ENCODE measurements around the gene CACNA2D4. TPM values are rescaled to one million over a fixed set of nuclear protein-coding genes. Genes with fewer than 3 reads are reported as not detected.

Gene CACNA2D4
- total and polyA plus RNA-seq, 4 donors: 0.82 to 2.8 (median 1.3) TPM

DNA sequence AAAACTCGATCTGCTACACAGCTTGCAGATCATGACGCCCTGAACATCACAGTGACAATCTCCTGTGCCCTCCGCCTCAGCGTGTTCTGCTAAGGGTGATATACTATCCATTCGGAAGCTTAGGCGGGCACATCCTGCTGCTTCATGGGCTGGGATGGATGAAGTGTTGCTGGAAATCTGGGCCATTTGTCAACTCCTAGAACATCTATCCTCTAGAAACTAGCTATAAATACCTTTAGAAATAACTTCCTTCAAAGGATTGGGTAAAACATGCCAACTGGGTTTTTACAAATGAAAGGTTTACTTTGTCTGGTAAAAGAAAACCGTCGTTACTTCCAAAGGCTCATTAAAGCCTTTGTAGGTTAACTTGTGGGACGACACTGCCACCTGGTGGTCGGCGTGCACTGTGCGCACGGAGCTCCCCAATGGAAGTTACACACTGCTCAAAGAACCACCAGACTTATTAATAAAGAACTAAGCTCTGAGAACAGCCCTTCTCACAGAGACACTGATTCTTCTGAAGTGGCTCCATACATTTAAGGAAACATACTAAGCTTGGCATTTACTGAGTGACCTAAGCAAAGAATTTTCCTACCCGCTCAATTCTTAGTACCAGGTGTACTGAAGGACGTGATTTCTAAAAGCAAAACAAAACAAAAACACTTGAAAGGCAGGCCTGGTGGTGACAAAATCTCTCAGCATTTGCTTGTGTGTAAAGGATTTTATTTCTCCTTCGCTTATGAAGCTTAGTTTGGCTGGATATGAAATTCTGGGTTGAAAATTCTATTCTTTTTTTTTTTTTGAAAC is 21.6 kb upstream of the CACNA2D4 start (continued):
- TF ChIP-seq, protein P1, sequence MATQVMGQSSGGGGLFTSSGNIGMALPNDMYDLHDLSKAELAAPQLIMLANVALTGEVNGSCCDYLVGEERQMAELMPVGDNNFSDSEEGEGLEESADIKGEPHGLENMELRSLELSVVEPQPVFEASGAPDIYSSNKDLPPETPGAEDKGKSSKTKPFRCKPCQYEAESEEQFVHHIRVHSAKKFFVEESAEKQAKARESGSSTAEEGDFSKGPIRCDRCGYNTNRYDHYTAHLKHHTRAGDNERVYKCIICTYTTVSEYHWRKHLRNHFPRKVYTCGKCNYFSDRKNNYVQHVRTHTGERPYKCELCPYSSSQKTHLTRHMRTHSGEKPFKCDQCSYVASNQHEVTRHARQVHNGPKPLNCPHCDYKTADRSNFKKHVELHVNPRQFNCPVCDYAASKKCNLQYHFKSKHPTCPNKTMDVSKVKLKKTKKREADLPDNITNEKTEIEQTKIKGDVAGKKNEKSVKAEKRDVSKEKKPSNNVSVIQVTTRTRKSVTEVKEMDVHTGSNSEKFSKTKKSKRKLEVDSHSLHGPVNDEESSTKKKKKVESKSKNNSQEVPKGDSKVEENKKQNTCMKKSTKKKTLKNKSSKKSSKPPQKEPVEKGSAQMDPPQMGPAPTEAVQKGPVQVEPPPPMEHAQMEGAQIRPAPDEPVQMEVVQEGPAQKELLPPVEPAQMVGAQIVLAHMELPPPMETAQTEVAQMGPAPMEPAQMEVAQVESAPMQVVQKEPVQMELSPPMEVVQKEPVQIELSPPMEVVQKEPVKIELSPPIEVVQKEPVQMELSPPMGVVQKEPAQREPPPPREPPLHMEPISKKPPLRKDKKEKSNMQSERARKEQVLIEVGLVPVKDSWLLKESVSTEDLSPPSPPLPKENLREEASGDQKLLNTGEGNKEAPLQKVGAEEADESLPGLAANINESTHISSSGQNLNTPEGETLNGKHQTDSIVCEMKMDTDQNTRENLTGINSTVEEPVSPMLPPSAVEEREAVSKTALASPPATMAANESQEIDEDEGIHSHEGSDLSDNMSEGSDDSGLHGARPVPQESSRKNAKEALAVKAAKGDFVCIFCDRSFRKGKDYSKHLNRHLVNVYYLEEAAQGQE (IDR thresholded peaks at IDR 0.05): no peak
- TF ChIP-seq EGR1 (IDR thresholded peaks at IDR 0.05; ENCODE audit: low read depth in 2 of 2): no peak
- no peak for TF ChIP-seq GABPA (IDR thresholded peaks at IDR 0.05 in 1 of 2, conservative IDR thresholded peaks at IDR 0.05 in 1 of 2)

- H3K27ac ChIP-seq (ENCODE audit: low read depth in 1 of 2, low read length in 2 of 2): no peak overlapping the region
These were observed 20.9 kb upstream of the CACNA2D4 start for GRCh38 chr12:1939331-1939730.

DNA sequence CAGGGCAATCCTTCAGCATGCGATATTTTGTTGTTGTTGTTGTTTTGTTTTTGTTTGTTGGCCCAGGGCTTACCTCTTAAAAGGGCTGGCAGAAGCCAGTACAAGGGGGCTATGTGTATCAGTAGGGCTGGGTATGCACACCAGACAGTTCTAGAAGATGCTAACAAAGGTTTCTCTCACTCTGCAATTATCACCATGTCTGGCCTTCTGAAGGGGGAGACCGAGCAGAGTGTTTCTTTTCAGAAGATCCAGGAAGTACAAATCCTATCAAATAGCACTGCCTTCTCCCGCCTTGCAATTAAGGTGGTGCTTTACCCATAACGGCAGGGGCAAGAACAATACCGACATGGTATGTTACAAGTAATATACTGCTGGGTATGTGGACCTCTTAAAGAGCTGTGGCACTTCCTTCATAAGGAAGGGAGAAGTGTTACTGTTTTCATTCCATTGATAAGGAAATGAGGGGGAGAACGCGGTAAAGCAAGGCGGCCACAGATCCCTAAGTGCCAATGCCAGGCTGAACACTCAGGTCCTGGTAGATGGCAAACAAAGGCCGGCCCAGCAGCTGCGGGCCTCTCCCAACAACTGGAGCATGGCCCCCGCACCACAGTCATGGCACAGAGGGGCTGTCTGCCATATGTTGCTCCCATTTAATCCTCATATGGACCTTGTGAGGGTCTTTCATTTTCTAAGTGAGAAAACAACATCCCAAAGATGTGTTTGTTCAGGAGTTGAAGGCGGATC is 19.2 kb upstream of the CACNA2D4 start:
- Histone ChIP-seq H3K9ac (ENCODE audit: low read depth in 1 of 2, low read length in 2 of 2) (no peak overlapping the region), H3K27ac (ENCODE audit: low read depth in 1 of 2, low read length in 2 of 2) (no peak overlapping the region), H3K4me3 (ENCODE audit: low read depth in 1 of 3, low read length in 3 of 3) (no peak overlapping the region), H3K36me3 (ENCODE audit: control insufficient read depth in 4 of 4, insufficient read depth in 3 of 4, low read depth in 1 of 4, low read length in 3 of 4) (peaks cover 0 to 12% (median 4%) of the 10 kb centered on the region in 4 donors), H3K4me1 (ENCODE audit: control insufficient read depth in 4 of 4, insufficient read depth in 4 of 4, low read length in 3 of 4) (peaks cover 2 to 23% (median 20%) of the 10 kb centered on the region in 4 donors), H3K27me3 (ENCODE audit: control insufficient read depth in 4 of 4, insufficient read depth in 4 of 4, low read length in 3 of 4) (no peaks in the 10 kb centered on the region), H3K9me3 (ENCODE audit: control insufficient read depth in 4 of 4, low read length in 3 of 4) (no peaks in the 10 kb centered on the region)
- no peak for DNase-seq (ENCODE audit: low spot score)
- 90% methylated on average over 12 of the region's 12 CpGs for WGBS
- no peak for TF ChIP-seq EGR1 (IDR thresholded peaks at IDR 0.05; ENCODE audit: low read depth in 2 of 2)

More at GRCh38 chr12:1939331-1939730, 20.9 kb upstream of the CACNA2D4 start:
- no peaks in the 10 kb centered on the region for H3K27me3 ChIP-seq (ENCODE audit: control insufficient read depth in 4 of 4, insufficient read depth in 4 of 4, low read length in 3 of 4)
- no peaks in the 10 kb centered on the region for H3K9me3 ChIP-seq (ENCODE audit: control insufficient read depth in 4 of 4, low read length in 3 of 4)
- H3K9ac ChIP-seq (ENCODE audit: low read depth in 1 of 2, low read length in 2 of 2): peak overlapping the region in 1 of 2 donors; percentile 29
- H3K4me3 ChIP-seq (ENCODE audit: low read depth in 1 of 3, low read length in 3 of 3): no peak overlapping the region
- 67% methylated on average over 10 of the region's 10 CpGs for WGBS
- TF ChIP-seq RXRA (IDR thresholded peaks at IDR 0.05): no peak
- TF ChIP-seq NR2F2 (IDR thresholded peaks at IDR 0.05): no peak
- TF ChIP-seq RAD21 (IDR thresholded peaks at IDR 0.05): no peak
- TF ChIP-seq FOXA2 (IDR thresholded peaks at IDR 0.05): no peak
- TF ChIP-seq HNF4G (IDR thresholded peaks at IDR 0.05): no peak
- no peak for TF ChIP-seq GABPA (IDR thresholded peaks at IDR 0.05 in 1 of 2, conservative IDR thresholded peaks at IDR 0.05 in 1 of 2)
- TF ChIP-seq YY1 (IDR thresholded peaks at IDR 0.05): no peak
- no peak for TF ChIP-seq SP1 (IDR thresholded peaks at IDR 0.05)
- no peak for TF ChIP-seq ZBTB33 (IDR thresholded peaks at IDR 0.05)
- TF ChIP-seq HNF4A (conservative IDR thresholded peaks at IDR 0.05): no peak
- TF ChIP-seq TAF1 (conservative IDR thresholded peaks at IDR 0.05): no peak
- H3K36me3 ChIP-seq (ENCODE audit: control insufficient read depth in 4 of 4, insufficient read depth in 3 of 4, low read depth in 1 of 4, low read length in 3 of 4): peaks cover 0 to 12% (median 4%) of the 10 kb centered on the region in 4 donors
- peaks cover 2 to 20% (median 19%) of the 10 kb centered on the region in 4 donors for H3K4me1 ChIP-seq (ENCODE audit: control insufficient read depth in 4 of 4, insufficient read depth in 4 of 4, low read length in 3 of 4)
- DNase-seq (ENCODE audit: low spot score): no peak
